AG04450 (cell line): ENCODE data around the gene EFS. TPM values are rescaled to one million over a fixed set of nuclear protein-coding genes. Genes with fewer than 3 reads are reported as not detected.

Experiments
- CTCF ChIA-PET: fragments of 300-600, 350-600 bp; formaldehyde crosslinking; extraction: SDS; loops from one replicate; lab custom pipeline; 2022; ENCODE audit warnings: antibody characterized with exemption, inconsistent platforms; lab: Charles Lee
- POLR2A ChIA-PET: fragments of 350-600 bp; formaldehyde crosslinking; extraction: SDS; loops from one replicate; lab custom pipeline; 2021; ENCODE audit warnings: antibody characterized with exemption, inconsistent platforms; lab: Yijun Ruan, JAX
- DNase-seq: peaks from one replicate; pipeline ENCODE4 v3.0.0-alpha.2; 2011; ENCODE audit warnings: low read depth, low spot score
- H3K27ac ChIP-seq: one replicate; pipeline ENCODE4 v1.5.1; 2012; ENCODE audit warnings: low read depth, low read length, control low read depth
- H3K27me3 ChIP-seq: one replicate; pipeline ENCODE4 v1.6.0; 2012; ENCODE audit warnings: low read length; ENCODE audit not compliant: control insufficient read depth, insufficient read depth
- H3K4me3 ChIP-seq: 2 replicates; pipeline ENCODE4 v1.5.1; 2011; ENCODE audit warnings: mild to moderate bottlenecking, low read depth, low read length, control low read depth
- H3K9me3 ChIP-seq: 2 replicates; pipeline ENCODE4 v1.5.1; 2012; ENCODE audit warnings: low read length; ENCODE audit not compliant: control insufficient read depth, insufficient read depth
- polyA plus RNA-seq: library from polyadenylated mRNA; depleted of rRNA; stranded (reverse); fragments of >200 nt; gene quantifications from 2 replicates; pipeline ENCODE4 v1.2.3, GENCODE V29; 2011
- TF ChIP-seq, protein P1 (sequence below): IDR thresholded peaks from 2 replicates; pipeline ENCODE4 v1.5.1; 2011; ENCODE audit warnings: low read depth, low read length, control low read depth, inconsistent platforms

EFS gene
- polyA plus RNA-seq, 1 experiment, result 5.3 TPM

- TF ChIP-seq, protein P1, sequence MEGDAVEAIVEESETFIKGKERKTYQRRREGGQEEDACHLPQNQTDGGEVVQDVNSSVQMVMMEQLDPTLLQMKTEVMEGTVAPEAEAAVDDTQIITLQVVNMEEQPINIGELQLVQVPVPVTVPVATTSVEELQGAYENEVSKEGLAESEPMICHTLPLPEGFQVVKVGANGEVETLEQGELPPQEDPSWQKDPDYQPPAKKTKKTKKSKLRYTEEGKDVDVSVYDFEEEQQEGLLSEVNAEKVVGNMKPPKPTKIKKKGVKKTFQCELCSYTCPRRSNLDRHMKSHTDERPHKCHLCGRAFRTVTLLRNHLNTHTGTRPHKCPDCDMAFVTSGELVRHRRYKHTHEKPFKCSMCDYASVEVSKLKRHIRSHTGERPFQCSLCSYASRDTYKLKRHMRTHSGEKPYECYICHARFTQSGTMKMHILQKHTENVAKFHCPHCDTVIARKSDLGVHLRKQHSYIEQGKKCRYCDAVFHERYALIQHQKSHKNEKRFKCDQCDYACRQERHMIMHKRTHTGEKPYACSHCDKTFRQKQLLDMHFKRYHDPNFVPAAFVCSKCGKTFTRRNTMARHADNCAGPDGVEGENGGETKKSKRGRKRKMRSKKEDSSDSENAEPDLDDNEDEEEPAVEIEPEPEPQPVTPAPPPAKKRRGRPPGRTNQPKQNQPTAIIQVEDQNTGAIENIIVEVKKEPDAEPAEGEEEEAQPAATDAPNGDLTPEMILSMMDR, result no peak
- ChIA-PET CTCF (interaction anchor here (4.8 kb wide), 1 partner anchor 52 kb away, joined by 138 read pairs; the partner anchor contains the start of gene PABPN1), POLR2A (no interaction called here)
- no peak overlapping the region for H3K27ac ChIP-seq
- H3K4me3 ChIP-seq, result no peak overlapping the region
- peaks cover 39% of the 10 kb centered on the region for H3K27me3 ChIP-seq
- no peak for DNase-seq
- no peaks in the 10 kb centered on the region for H3K9me3 ChIP-seq
These were observed 12.2 kb upstream of the EFS start for GRCh38 chr14:23377198-23377550.

- Histone ChIP-seq H3K27me3 (peaks cover 40% of the 10 kb centered on the region), H3K27ac (no peak within 1 kb of the TSS), H3K9me3 (no peaks in the 10 kb centered on the region), H3K4me3 (no peak within 1 kb of the TSS)
- DNase-seq, result no peak
- POLR2A ChIA-PET, result no interaction called here
- TF ChIP-seq, protein P1, result no peak
- CTCF ChIA-PET, result interaction anchor here (0.6 to 1.0 kb wide), 3 partner anchors 48 to 184 kb away, joined by 3 to 5 read pairs (median 5); no protein-coding TSS in a partner anchor
These were observed 11.7 kb upstream of the EFS start, which contains the start of gene CMTM5 for GRCh38 chr14:23376482-23377197. CMTM5 (plus strand) TSS chr14:23377046; CDS start chr14:23377252, 206 bp downstream.

DNA sequence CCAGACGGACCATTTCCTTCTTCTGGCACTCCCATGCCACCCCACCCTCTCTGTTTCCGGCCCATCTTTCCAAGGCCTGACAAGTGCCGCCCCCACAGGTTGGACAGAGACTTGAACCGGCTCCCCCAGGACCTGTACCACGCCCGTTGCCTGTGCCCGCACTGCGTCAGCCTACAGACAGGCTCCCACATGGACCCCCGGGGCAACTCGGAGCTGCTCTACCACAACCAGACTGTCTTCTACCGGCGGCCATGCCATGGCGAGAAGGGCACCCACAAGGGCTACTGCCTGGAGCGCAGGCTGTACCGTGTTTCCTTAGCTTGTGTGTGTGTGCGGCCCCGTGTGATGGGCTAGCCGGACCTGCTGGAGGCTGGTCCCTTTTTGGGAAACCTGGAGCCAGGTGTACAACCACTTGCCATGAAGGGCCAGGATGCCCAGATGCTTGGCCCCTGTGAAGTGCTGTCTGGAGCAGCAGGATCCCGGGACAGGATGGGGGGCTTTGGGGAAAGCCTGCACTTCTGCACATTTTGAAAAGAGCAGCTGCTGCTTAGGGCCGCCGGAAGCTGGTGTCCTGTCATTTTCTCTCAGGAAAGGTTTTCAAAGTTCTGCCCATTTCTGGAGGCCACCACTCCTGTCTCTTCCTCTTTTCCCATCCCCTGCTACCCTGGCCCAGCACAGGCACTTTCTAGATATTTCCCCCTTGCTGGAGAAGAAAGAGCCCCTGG lies 10.7 kb upstream of the EFS start:
- DNase-seq, result no peak
- no peak overlapping the region for H3K27ac ChIP-seq
- H3K27me3 ChIP-seq, result peaks cover 42% of the 10 kb centered on the region
- H3K4me3 ChIP-seq, result no peak overlapping the region
- CTCF ChIA-PET, result interaction anchor here (0.6 to 1.0 kb wide), 3 partner anchors 49 to 185 kb away, joined by 4 to 5 read pairs (median 5); no protein-coding TSS in a partner anchor
- H3K9me3 ChIP-seq, result no peaks in the 10 kb centered on the region
- TF ChIP-seq, protein P1, result no peak
- POLR2A ChIA-PET, result interaction anchor here (1.3 kb wide), 1 partner anchor 54 kb away, joined by 3 read pairs; no protein-coding TSS in a partner anchor

DNA sequence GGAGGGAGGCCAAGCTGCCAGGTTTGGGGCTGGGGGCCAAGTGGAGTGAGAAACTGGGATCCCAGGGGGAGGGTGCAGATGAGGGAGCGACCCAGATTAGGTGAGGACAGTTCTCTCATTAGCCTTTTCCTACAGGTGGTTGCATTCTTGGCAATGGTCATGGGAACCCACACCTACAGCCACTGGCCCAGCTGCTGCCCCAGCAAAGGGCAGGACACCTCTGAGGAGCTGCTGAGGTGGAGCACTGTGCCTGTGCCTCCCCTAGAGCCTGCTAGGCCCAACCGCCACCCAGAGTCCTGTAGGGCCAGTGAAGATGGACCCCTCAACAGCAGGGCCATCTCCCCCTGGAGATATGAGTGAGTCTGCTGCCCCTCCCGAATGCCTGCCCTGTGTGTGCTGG lies 8.1 kb upstream of the EFS start:
- Histone ChIP-seq H3K27ac (no peak overlapping the region), H3K4me3 (no peak overlapping the region), H3K27me3 (peaks cover 36% of the 10 kb centered on the region), H3K9me3 (no peaks in the 10 kb centered on the region)
- no peak for DNase-seq
- TF ChIP-seq, protein P1, result no peak
- ChIA-PET POLR2A (no interaction called here), CTCF (interaction anchor here (0.6 kb wide), 1 partner anchor 101 kb away, joined by 4 read pairs; no protein-coding TSS in a partner anchor)
